Measurements from ENCODE around the gene PCBP3.

GRCh38 chr21:45857761-45858160 is 214.2 kb downstream of the PCBP3 start:
- TF ChIP-seq CTCF (IDR thresholded peaks at IDR 0.05; ENCODE audit: insufficient read depth, low read length) = no peak
- TF ChIP-seq POLR2AphosphoS5 (IDR thresholded peaks at IDR 0.05; ENCODE audit: low read depth) = no peak
- TF ChIP-seq, protein P1, sequence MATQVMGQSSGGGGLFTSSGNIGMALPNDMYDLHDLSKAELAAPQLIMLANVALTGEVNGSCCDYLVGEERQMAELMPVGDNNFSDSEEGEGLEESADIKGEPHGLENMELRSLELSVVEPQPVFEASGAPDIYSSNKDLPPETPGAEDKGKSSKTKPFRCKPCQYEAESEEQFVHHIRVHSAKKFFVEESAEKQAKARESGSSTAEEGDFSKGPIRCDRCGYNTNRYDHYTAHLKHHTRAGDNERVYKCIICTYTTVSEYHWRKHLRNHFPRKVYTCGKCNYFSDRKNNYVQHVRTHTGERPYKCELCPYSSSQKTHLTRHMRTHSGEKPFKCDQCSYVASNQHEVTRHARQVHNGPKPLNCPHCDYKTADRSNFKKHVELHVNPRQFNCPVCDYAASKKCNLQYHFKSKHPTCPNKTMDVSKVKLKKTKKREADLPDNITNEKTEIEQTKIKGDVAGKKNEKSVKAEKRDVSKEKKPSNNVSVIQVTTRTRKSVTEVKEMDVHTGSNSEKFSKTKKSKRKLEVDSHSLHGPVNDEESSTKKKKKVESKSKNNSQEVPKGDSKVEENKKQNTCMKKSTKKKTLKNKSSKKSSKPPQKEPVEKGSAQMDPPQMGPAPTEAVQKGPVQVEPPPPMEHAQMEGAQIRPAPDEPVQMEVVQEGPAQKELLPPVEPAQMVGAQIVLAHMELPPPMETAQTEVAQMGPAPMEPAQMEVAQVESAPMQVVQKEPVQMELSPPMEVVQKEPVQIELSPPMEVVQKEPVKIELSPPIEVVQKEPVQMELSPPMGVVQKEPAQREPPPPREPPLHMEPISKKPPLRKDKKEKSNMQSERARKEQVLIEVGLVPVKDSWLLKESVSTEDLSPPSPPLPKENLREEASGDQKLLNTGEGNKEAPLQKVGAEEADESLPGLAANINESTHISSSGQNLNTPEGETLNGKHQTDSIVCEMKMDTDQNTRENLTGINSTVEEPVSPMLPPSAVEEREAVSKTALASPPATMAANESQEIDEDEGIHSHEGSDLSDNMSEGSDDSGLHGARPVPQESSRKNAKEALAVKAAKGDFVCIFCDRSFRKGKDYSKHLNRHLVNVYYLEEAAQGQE (IDR thresholded peaks at IDR 0.05; ENCODE audit: insufficient replicate concordance, low read depth) = no peak
- no peak for TF ChIP-seq SPI1 (IDR thresholded peaks at IDR 0.05; ENCODE audit: borderline replicate concordance, low read depth)
- no peak for TF ChIP-seq GABPA (IDR thresholded peaks at IDR 0.05; ENCODE audit: low read depth)
